Loucy (cell line): ENCODE data around the gene TCTN1.

Experiments used
- H2AFZ ChIP-seq: fragments of 200-600 bp; sonication (generic); 2 replicates; pipeline ENCODE4 v1.6.0; 2016; ENCODE audit warnings: antibody characterized with exemption, mild to moderate bottlenecking, low read length, moderate library complexity
- H3F3A ChIP-seq: fragments of 200-600 bp; 2 replicates; pipeline ENCODE4 v1.6.0; 2016; ENCODE audit warnings: antibody characterized with exemption, low read depth, mild to moderate bottlenecking
- H3K27me3 ChIP-seq: fragments of 200-600 bp; sonication (generic); 2 replicates; pipeline ENCODE4 v1.6.1; 2014; ENCODE audit warnings: low read length, mild to moderate bottlenecking; ENCODE audit not compliant: insufficient read depth, poor library complexity, severe bottlenecking
- H3K36me3 ChIP-seq: fragments of 200-600 bp; sonication (generic); 2 replicates; pipeline ENCODE4 v1.6.1; 2016; ENCODE audit warnings: low read length; ENCODE audit not compliant: insufficient read depth
- H3K4me1 ChIP-seq: fragments of 200-600 bp; sonication (generic); 2 replicates; pipeline ENCODE4 v1.5.1; 2014; ENCODE audit warnings: low read length, mild to moderate bottlenecking; ENCODE audit not compliant: insufficient read depth, poor library complexity, severe bottlenecking
- H3K4me2 ChIP-seq: fragments of 200-600 bp; sonication (generic); 2 replicates; pipeline ENCODE4 v1.6.0; 2014; ENCODE audit warnings: antibody characterized with exemption, low read length, low read depth, mild to moderate bottlenecking; ENCODE audit not compliant: poor library complexity, severe bottlenecking
- H3K4me3 ChIP-seq: fragments of 200-600 bp; sonication (generic); 2 replicates; pipeline ENCODE4 v1.5.1; 2014; ENCODE audit warnings: low read length, mild to moderate bottlenecking, mixed read lengths; ENCODE audit not compliant: poor library complexity, severe bottlenecking
- H3K79me2 ChIP-seq: fragments of 200-600 bp; sonication (generic); 2 replicates; pipeline ENCODE4 v1.6.1; 2014; ENCODE audit warnings: low read length; ENCODE audit not compliant: insufficient read depth
- H3K9ac ChIP-seq: fragments of 200-600 bp; sonication (generic); 2 replicates; pipeline ENCODE4 v1.6.0; 2014; ENCODE audit warnings: mild to moderate bottlenecking, low read depth, low read length, moderate library complexity; ENCODE audit not compliant: poor library complexity, severe bottlenecking
- H3K9me2 ChIP-seq: fragments of 200-600 bp; sonication (generic); replicated peaks from 2 replicates; pipeline ENCODE4 v1.6.1; 2016; ENCODE audit warnings: low read depth, low read length, mixed read lengths
- H3K9me3 ChIP-seq: fragments of 200-600 bp; sonication (generic); 2 replicates; pipeline ENCODE4 v1.6.1; 2014; ENCODE audit warnings: mild to moderate bottlenecking, antibody characterized with exemption, low read length, low read depth; ENCODE audit not compliant: insufficient read depth
- H4K20me1 ChIP-seq: fragments of 200-600 bp; sonication (generic); 2 replicates; pipeline ENCODE4 v1.6.0; 2014; ENCODE audit warnings: antibody characterized with exemption, low read length, mild to moderate bottlenecking; ENCODE audit not compliant: insufficient read depth, poor library complexity, severe bottlenecking
- CTCF ChIP-seq: fragments of 200-600 bp; sonication (generic); conservative IDR thresholded peaks from 2 replicates; pipeline ENCODE4 v1.5.1; 2014; ENCODE audit warnings: mild to moderate bottlenecking, antibody characterized with exemption, low read length
- EZH2phosphoT487 ChIP-seq: fragments of 200-600 bp; IDR thresholded peaks from 2 replicates; pipeline ENCODE4 v1.6.1; 2018; ENCODE audit warnings: antibody characterized with exemption, mild to moderate bottlenecking, moderate library complexity, borderline replicate concordance

Gene TCTN1

GRCh38 chr12:110576504-110576903, 37.4 kb upstream of the TCTN1 start:
- Histone ChIP-seq H3K4me3 (no peak overlapping the region), H3K36me3 (no peaks in the 10 kb centered on the region), H2AFZ (no peak overlapping the region), H3K4me2 (peak overlapping the region; percentile 89), H3K9me3 (peaks cover 5% of the 10 kb centered on the region; the same call in 1 of the 2 replicates), H3F3A (0 out of 2 replicates have a peak, but pooled peaks cover 3% of the 10 kb centered on the region), H3K27me3 (no peaks in the 10 kb centered on the region), H3K79me2 (peaks cover 100% of the 10 kb centered on the region), H3K4me1 (peaks cover 47% of the 10 kb centered on the region), H4K20me1 (peaks cover 71% of the 10 kb centered on the region), H3K9me2 (no peaks in the 10 kb centered on the region), H3K9ac (no peak overlapping the region)
- no peak for TF ChIP-seq EZH2phosphoT487
- no peak for TF ChIP-seq CTCF

GRCh38 chr12:110577864-110578693, 35.9 kb upstream of the TCTN1 start:
- H3K4me3 ChIP-seq: peak overlapping the region; percentile 86
- peaks cover 49% of the 10 kb centered on the region for H3K4me1 ChIP-seq
- no peaks in the 10 kb centered on the region for H3K27me3 ChIP-seq
- peak overlapping the region; percentile 89 for H3K4me2 ChIP-seq
- H3K9me2 ChIP-seq: no peaks in the 10 kb centered on the region
- H3K79me2 ChIP-seq: peaks cover 98% of the 10 kb centered on the region
- H2AFZ ChIP-seq: no peak overlapping the region
- no peaks in the 10 kb centered on the region for H3K36me3 ChIP-seq
- TF ChIP-seq CTCF (no peak), EZH2phosphoT487 (no peak)
- H3K9ac ChIP-seq: peak overlapping the region; percentile 47
- H3K9me3 ChIP-seq: no peaks in the 10 kb centered on the region
- peaks cover 84% of the 10 kb centered on the region for H4K20me1 ChIP-seq
- H3F3A ChIP-seq: 0 out of 2 replicates have a peak, but pooled peaks cover 3% of the 10 kb centered on the region

- Histone ChIP-seq H3F3A (0 out of 2 replicates have a peak, but pooled peaks cover 3% of the 10 kb centered on the region), H3K36me3 (no peaks in the 10 kb centered on the region), H3K79me2 (peaks cover 93% of the 10 kb centered on the region), H3K9me2 (no peaks in the 10 kb centered on the region), H4K20me1 (peaks cover 84% of the 10 kb centered on the region), H3K4me1 (peaks cover 55% of the 10 kb centered on the region), H3K27me3 (no peaks in the 10 kb centered on the region), H3K4me2 (peak overlapping the region; percentile 89), H3K9me3 (no peaks in the 10 kb centered on the region), H3K4me3 (peak overlapping the region; percentile 86), H2AFZ (no peak overlapping the region), H3K9ac (peak overlapping the region; percentile 47)
- no peak for TF ChIP-seq CTCF
These were observed 35.0 kb upstream of the TCTN1 start for GRCh38 chr12:110578694-110579534.
